Endothelial cell of umbilical vein (primary cell): ENCODE data around the gene SINHCAF. TPM values are rescaled to one million over a fixed set of nuclear protein-coding genes. Genes with fewer than 3 reads are reported as not detected.

Source experiments
- BruUV-seq: library from RNA; stranded (reverse); fragments of 400-500 nt; replicated peaks from 2 replicates; lab custom pipeline; 2021; lab: Mats Ljungman, UMichigan
- CTCF ChIA-PET: fragments of 300-600, 350-600 bp; sonication (Branson Sonifier 250); formaldehyde crosslinking; loops from one replicate; lab custom pipeline; 2021; ENCODE audit warnings: antibody characterized with exemption, inconsistent platforms; lab: Charles Lee
- POLR2A ChIA-PET: fragments of 300-600, 350-600 bp; sonication (Branson Sonifier 250); formaldehyde crosslinking; loops from one replicate; lab custom pipeline; 2021; ENCODE audit warnings: antibody characterized with exemption, inconsistent platforms; lab: Charles Lee
- DNase-seq: peaks from one replicate; pipeline ENCODE4 v3.0.0-alpha.2; 2011; ENCODE audit warnings: low read depth, low spot score
- FAIRE-seq: peaks from 2 replicates; lab custom pipeline; 2011; peaks lifted over from hg19 to GRCh38; lab: Jason Lieb, UNC
- H2AFZ ChIP-seq: 2 replicates; pipeline ENCODE4 v1.6.0; 2012; ENCODE audit warnings: low read depth, low read length, control low read depth, inconsistent platforms
- H3K27ac ChIP-seq: 2 replicates; pipeline ENCODE4 v1.5.1; 2011; ENCODE audit warnings: low read depth, mild to moderate bottlenecking, control low read depth, low read length, moderate library complexity; ENCODE audit not compliant: insufficient read depth
- H3K27me3 ChIP-seq, 2 experiments: 2 replicates each; pipeline versions ENCODE4 v1.6.0 to v1.6.1; 2011; ENCODE audit warnings: low read length in 2 of 2, mixed read lengths in 1 of 2; ENCODE audit not compliant: control insufficient read depth in 2 of 2, insufficient read depth in 2 of 2
- H3K36me3 ChIP-seq, 2 experiments: 2 replicates in 1 of 2; 3 replicates in 1 of 2; pipeline ENCODE4 v1.5.1; 2011; ENCODE audit warnings: low read length in 2 of 2, mild to moderate bottlenecking in 1 of 2, moderate library complexity in 1 of 2; ENCODE audit not compliant: control insufficient read depth in 2 of 2, insufficient read depth in 2 of 2; ENCODE audit errors: extremely low read depth in 1 of 2
- H3K4me1 ChIP-seq: 3 replicates; pipeline ENCODE4 v1.5.1; 2011; ENCODE audit warnings: mild to moderate bottlenecking, low read length; ENCODE audit not compliant: control insufficient read depth, insufficient read depth; ENCODE audit errors: extremely low read depth
- H3K4me2 ChIP-seq: 2 replicates; pipeline ENCODE4 v1.6.1; 2011; ENCODE audit warnings: low read length, control low read depth, mixed read lengths; ENCODE audit not compliant: insufficient read depth
- H3K4me3 ChIP-seq, 3 experiments: fragments of 200-600 bp in 1 of 3; sonication (generic), shearing (Covaris generic) in 1 of 3; replicated peaks in 1 of 3; 2 replicates each; pipeline ENCODE4 v1.5.1; 2011 to 2016; ENCODE audit warnings: control low read depth in 3 of 3, low read length in 3 of 3, mild to moderate bottlenecking in 2 of 3, inconsistent platforms in 1 of 3, low read depth in 1 of 3, moderate library complexity in 1 of 3; ENCODE audit not compliant: insufficient read depth in 1 of 3
- H3K79me2 ChIP-seq: 2 replicates; pipeline ENCODE4 v1.6.0; 2012; ENCODE audit warnings: low read length, inconsistent platforms; ENCODE audit not compliant: control insufficient read depth, insufficient read depth
- H3K9ac ChIP-seq: replicated peaks from 2 replicates; pipeline ENCODE3; 2011; ENCODE audit warnings: low read length, control low read depth; ENCODE audit not compliant: insufficient read depth; ENCODE audit errors: extremely low read depth
- H3K9me1 ChIP-seq: replicated peaks from 3 replicates; pipeline ENCODE4 v1.6.0; 2011; ENCODE audit warnings: mild to moderate bottlenecking, low read length; ENCODE audit not compliant: control insufficient read depth, insufficient read depth; ENCODE audit errors: extremely low read depth
- H3K9me3 ChIP-seq: replicated peaks from 2 replicates; pipeline ENCODE4 v1.5.1; 2012; ENCODE audit warnings: low read length, inconsistent platforms; ENCODE audit not compliant: control insufficient read depth, insufficient read depth
- H4K20me1 ChIP-seq: replicated peaks from 2 replicates; pipeline ENCODE3; 2011; ENCODE audit warnings: mild to moderate bottlenecking, low read length; ENCODE audit not compliant: control insufficient read depth, insufficient read depth; ENCODE audit errors: extremely low read depth
- CTCF ChIP-seq, 2 donors: IDR thresholded peaks; 1 replicate in 1 of 2; 2 replicates in 1 of 2; pipeline ENCODE4 v1.5.1; 2011; ENCODE audit warnings: low read length in 2 of 2, mild to moderate bottlenecking in 2 of 2, moderate library complexity in 2 of 2, control low read depth in 1 of 2, inconsistent platforms in 1 of 2, low read depth in 1 of 2; ENCODE audit not compliant: insufficient read depth in 1 of 2; ENCODE audit errors: extremely low read depth in 1 of 2
- EZH2 ChIP-seq: IDR thresholded peaks from 2 replicates; pipeline ENCODE4 v1.6.1; 2012; ENCODE audit warnings: borderline replicate concordance, low read depth, mild to moderate bottlenecking, moderate library complexity, low read length, inconsistent platforms; ENCODE audit not compliant: severe bottlenecking
- FOS ChIP-seq: IDR thresholded peaks from 2 replicates; pipeline ENCODE4 v1.6.1; 2011; ENCODE audit warnings: mild to moderate bottlenecking, low read length, moderate library complexity, borderline replicate concordance; ENCODE audit not compliant: insufficient read depth
- GATA2 ChIP-seq: IDR thresholded peaks from 2 replicates; pipeline ENCODE4 v1.7.0; 2011; ENCODE audit warnings: low read depth, mild to moderate bottlenecking, moderate library complexity, mixed read lengths, low read length; ENCODE audit not compliant: insufficient read length, insufficient read depth
- JUN ChIP-seq: IDR thresholded peaks from 2 replicates; pipeline ENCODE4 v1.6.1; 2011; ENCODE audit warnings: borderline replicate concordance, low read depth; ENCODE audit not compliant: insufficient read length, insufficient read depth
- MAX ChIP-seq: IDR thresholded peaks from 2 replicates; pipeline ENCODE4 v1.6.1; 2011; ENCODE audit not compliant: insufficient read depth, insufficient read length
- MYC ChIP-seq: IDR thresholded peaks from one replicate; pipeline ENCODE4 v1.6.1; 2011; ENCODE audit warnings: mild to moderate bottlenecking, low read depth, low read length
- POLR2A ChIP-seq: IDR thresholded peaks from 2 replicates; pipeline ENCODE4 v1.6.1; 2012; ENCODE audit warnings: low read depth, mild to moderate bottlenecking, control low read depth, low read length
- POLR2AphosphoS5 ChIP-seq: IDR thresholded peaks from 2 replicates; pipeline ENCODE4 v1.6.1; 2012; ENCODE audit warnings: low read depth, mild to moderate bottlenecking, control low read depth, low read length, moderate library complexity; ENCODE audit not compliant: insufficient read depth
- dilution Hi-C: fragments of 300-500 bp; cut with MboI; formaldehyde crosslinking; loops from one replicate; pipeline ENCODE4 v1.15.0; 2019; ENCODE audit warnings: low sequenced_read_pairs; ENCODE audit not compliant: extremely low pct_ligation_motif_present
- intact Hi-C: fragments of 100-400 bp; cut with micrococcal nuclease; formaldehyde crosslinking; loops from one replicate; pipeline ENCODE4 v1.10.0; 2022
- polyA plus RNA-seq, 4 experiments: library from polyadenylated mRNA; depleted of rRNA in 3 of 4; stranded (reverse) in 3 of 4; unstranded in 1 of 4; fragments of >200 nt; gene quantifications; 2 replicates each; pipeline versions ENCODE4 v1.2.1 to v1.2.3, GENCODE V29; 2011 to 2012; ENCODE audit warnings: missing spikeins in 1 of 4
- total RNA-seq: library from RNA; stranded (reverse); gene quantifications from 2 replicates; pipeline ENCODE4 v1.2.3, GENCODE V29; 2021

Gene SINHCAF
- total and polyA plus RNA-seq, 2 donors (not counting 3 experiments of a cell fraction or from before 2014, with no cell fraction given): 19.3 to 83.4 TPM

- TF ChIP-seq MAX: no peak
- no peak for TF ChIP-seq POLR2AphosphoS5
- TF ChIP-seq EZH2: no peak
- TF ChIP-seq POLR2A: no peak
- no peak for TF ChIP-seq MYC
- no peak for TF ChIP-seq FOS
- TF ChIP-seq JUN: no peak
- no peak for TF ChIP-seq CTCF (IDR thresholded peaks at IDR 0.05; ENCODE audit: extremely low read depth in 1 of 2, insufficient read depth in 1 of 2, low read depth in 1 of 2, low read length in 2 of 2)
- TF ChIP-seq GATA2: no peak
- FAIRE-seq (peak; percentile 73), DNase-seq (peak; percentile 60)
- Histone ChIP-seq H3K4me2 (peak overlapping the region; percentile 38), H3K36me3 (no peaks in the 10 kb centered on the region), H3K9me3 (no peaks in the 10 kb centered on the region), H4K20me1 (no peaks in the 10 kb centered on the region), H3K9ac (peak overlapping the region; percentile 25), H2AFZ (peak overlapping the region; percentile 96), H3K79me2 (no peaks in the 10 kb centered on the region), H3K4me1 (peaks cover 17% of the 10 kb centered on the region), H3K27ac (no peak overlapping the region), H3K27me3 (no peaks in the 10 kb centered on the region), H3K9me1 (no peaks in the 10 kb centered on the region), H3K4me3 (no peak overlapping the region)
- dilution Hi-C loops (no loop called here), intact Hi-C loops (loop anchor here (2.0 kb wide), 1 partner anchor 43 kb away; the partner anchor contains the start of gene SINHCAF)
- CTCF ChIA-PET: interaction anchor here (0.6 to 1.3 kb wide), 2 partner anchors 11 to 33 kb away, joined by 3 to 4 read pairs; no protein-coding TSS in a partner anchor
- POLR2A ChIA-PET: no interaction called here
- TSS peak; percentile 57 for BruUV-seq
Measured at GRCh38 chr12:31369712-31370521, 44.0 kb upstream of the SINHCAF start.
